Transverse colon (tissue), 4 donors: ENCODE data around the gene GALNT13. TPM values are rescaled to one million over a fixed set of nuclear protein-coding genes. Genes with fewer than 3 reads are reported as not detected.

Source experiments
- DNase-seq: peaks from one replicate; pipeline ENCODE4 v3.0.0-alpha.2; 2019
- H3K27ac ChIP-seq, 4 donors: fragments of 200-600 bp; sonication (generic); 2 replicates each; pipeline ENCODE4 v1.5.1; 2016 to 2018; ENCODE audit warnings: inconsistent platforms in 4 of 4
- H3K27me3 ChIP-seq: fragments of 200-600 bp; sonication (generic); 2 replicates; pipeline ENCODE4 v1.5.1; 2017; ENCODE audit warnings: inconsistent platforms
- H3K36me3 ChIP-seq, 4 donors: fragments of 200-600 bp; sonication (generic); 2 replicates each; pipeline ENCODE4 v1.5.1; 2017 to 2019; ENCODE audit warnings: inconsistent platforms in 4 of 4
- H3K4me1 ChIP-seq, 4 donors: fragments of 200-600 bp; sonication (generic); 2 replicates each; pipeline ENCODE4 v1.5.1; 2017 to 2020; ENCODE audit warnings: inconsistent platforms in 4 of 4
- H3K4me3 ChIP-seq, 4 donors: fragments of 200-600 bp; sonication (generic); 1 replicate in 1 of 4; 2 replicates in 3 of 4; pipeline versions ENCODE4 v1.5.1 to v1.6.1; 2017 to 2019; ENCODE audit warnings: inconsistent platforms in 4 of 4
- H3K9me3 ChIP-seq, 2 donors: fragments of 200-600 bp; sonication (generic); 2 replicates each; pipeline ENCODE4 v1.5.1; 2017 to 2019; ENCODE audit warnings: inconsistent platforms in 2 of 2
- CTCF ChIP-seq, 5 experiments: fragments of 200-600 bp in 3 of 5; fragments of 450-650 bp in 2 of 5; sonication (generic) in 3 of 5; IDR thresholded peaks; 1 replicate in 2 of 5; 2 replicates in 3 of 5; pipeline ENCODE4 v1.5.1; 2016 to 2017; ENCODE audit warnings: antibody characterized with exemption in 5 of 5, inconsistent platforms in 3 of 5, mild to moderate bottlenecking in 2 of 5, moderate library complexity in 1 of 5
- EP300 ChIP-seq: sonication (generic); formaldehyde crosslinking; IDR thresholded peaks from one replicate; pipeline ENCODE4 v1.6.1; 2017; ENCODE audit warnings: antibody characterized with exemption, low read depth
- POLR2A ChIP-seq: fragments of 450-650 bp; IDR thresholded peaks from one replicate; pipeline ENCODE4 v1.6.1; 2016; ENCODE audit warnings: antibody characterized with exemption, mild to moderate bottlenecking, moderate library complexity
- POLR2AphosphoS5 ChIP-seq, 3 donors: sonication (generic); formaldehyde crosslinking; IDR thresholded peaks; one replicate each; pipeline ENCODE4 v1.6.1; 2016; ENCODE audit warnings: antibody characterized with exemption in 3 of 3
- WGBS, 2 donors: methylation state at CpG; one replicate each; pipeline ENCODE4 v1.1.5; 2018; ENCODE audit warnings: low coverage in 1 of 2; 5-methylcytosine and 5-hydroxymethylcytosine counted together
- in situ Hi-C, 4 donors: fragments of 200-750 bp; cut with MboI; loops; one replicate each; pipeline versions ENCODE4 v1.15.0 to v1.15.1; 2017; ENCODE audit warnings: low sequenced_read_pairs in 3 of 4, low pct_ligation_motif_present in 1 of 4, low pct_unique_long_range_greater_than_20kb in 1 of 4
- intact Hi-C: fragments of 100-400 bp; cut with DNase I; formaldehyde crosslinking; loops from one replicate; pipeline ENCODE4 v1.15.1; 2023; ENCODE audit warnings: low total_unique reads
- total RNA-seq, 4 donors: library from RNA; depleted of rRNA; stranded (reverse); fragments of >200 nt; gene quantifications; one replicate each; pipeline ENCODE4 v1.1.0, GENCODE V29; 2016

Gene GALNT13
- total RNA-seq, 4 donors from 2014 or later, result 0.41 to 0.95 TPM; not detected in 2

- intact Hi-C loops, result no loop called here
These were observed 82.0 kb downstream of the GALNT13 start for GRCh38 chr2:153953761-153954160.

GRCh38 chr2:153963256-153963655 is 91.5 kb downstream of the GALNT13 start:
- intact Hi-C loops (no loop called here), in situ Hi-C loops (no loop called here)
- no peak for TF ChIP-seq EP300
- TF ChIP-seq POLR2AphosphoS5 (IDR thresholded peaks at IDR 0.05), result no peak
- no peak for TF ChIP-seq POLR2A
- no peak for TF ChIP-seq CTCF (IDR thresholded peaks at IDR 0.05)
- Histone ChIP-seq H3K4me1 (no peaks in the 10 kb centered on the region), H3K27ac (no peak overlapping the region), H3K36me3 (no peaks in the 10 kb centered on the region), H3K4me3 (no peak overlapping the region), H3K27me3 (no peaks in the 10 kb centered on the region), H3K9me3 (no peaks in the 10 kb centered on the region)
- WGBS, 2 donors, result 26% methylated on average over 1 of the region's 1 CpG; no CpG with 5 or more reads in 1 of the 2 donors
- no peak for DNase-seq

More at GRCh38 chr2:153953761-153954160, 82.0 kb downstream of the GALNT13 start:
- Histone ChIP-seq H3K9me3 (no peaks in the 10 kb centered on the region), H3K27ac (no peak overlapping the region), H3K36me3 (no peaks in the 10 kb centered on the region), H3K27me3 (no peaks in the 10 kb centered on the region), H3K4me1 (no peaks in the 10 kb centered on the region), H3K4me3 (no peak overlapping the region)
- no peak for DNase-seq
- in situ Hi-C loops, result no loop called here
- TF ChIP-seq POLR2A, result no peak

DNA sequence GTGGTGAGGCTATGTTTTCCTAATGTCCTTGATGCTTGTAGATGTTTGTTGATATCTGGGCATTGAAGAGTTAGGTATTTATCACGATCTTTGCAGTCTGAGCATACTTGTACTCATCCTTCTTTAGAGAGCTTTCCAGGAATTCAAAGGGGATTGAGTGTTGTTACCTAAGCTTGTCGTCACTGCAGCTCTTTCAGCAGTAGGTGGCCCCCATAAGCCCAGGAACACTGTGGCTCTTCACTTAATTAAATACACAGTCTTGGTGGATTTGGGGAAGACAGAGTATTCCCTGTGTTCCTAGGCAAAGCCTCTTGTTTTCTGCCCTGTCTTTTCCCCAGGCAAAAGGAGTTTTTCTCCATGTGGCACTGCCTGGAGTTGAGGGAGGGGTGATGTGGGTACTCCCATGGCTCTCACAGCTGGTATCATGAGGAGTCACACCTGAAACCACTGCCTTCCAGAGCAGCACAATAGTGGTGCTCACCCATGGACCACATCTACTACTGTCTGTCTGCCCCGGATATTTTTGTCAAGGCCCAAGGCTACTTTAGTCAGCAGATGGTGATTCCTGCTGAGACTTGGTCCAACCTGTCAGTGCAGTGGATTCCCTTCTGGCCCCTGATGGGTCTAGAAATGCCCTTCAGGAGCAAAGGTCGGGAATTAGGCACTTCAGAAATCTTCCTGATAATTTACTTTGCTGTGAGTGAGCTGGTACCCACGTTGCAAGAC is 95.7 kb downstream of the GALNT13 start:
- DNase-seq, result no peak
- H3K4me3 ChIP-seq, result no peak overlapping the region
- no peak for TF ChIP-seq CTCF (IDR thresholded peaks at IDR 0.05)
- no peak for TF ChIP-seq POLR2AphosphoS5 (IDR thresholded peaks at IDR 0.05)
- TF ChIP-seq EP300, result no peak
- TF ChIP-seq POLR2A, result no peak
- no peaks in the 10 kb centered on the region for H3K36me3 ChIP-seq
- no peak overlapping the region for H3K27ac ChIP-seq
- no peaks in the 10 kb centered on the region for H3K9me3 ChIP-seq
- WGBS, 2 donors, result 0 to 61% methylated on average over 1 to 5 of the region's 5 CpGs
- no peaks in the 10 kb centered on the region for H3K27me3 ChIP-seq
- in situ Hi-C loops, result no loop called here
- no peaks in the 10 kb centered on the region for H3K4me1 ChIP-seq
- intact Hi-C loops, result no loop called here

DNA sequence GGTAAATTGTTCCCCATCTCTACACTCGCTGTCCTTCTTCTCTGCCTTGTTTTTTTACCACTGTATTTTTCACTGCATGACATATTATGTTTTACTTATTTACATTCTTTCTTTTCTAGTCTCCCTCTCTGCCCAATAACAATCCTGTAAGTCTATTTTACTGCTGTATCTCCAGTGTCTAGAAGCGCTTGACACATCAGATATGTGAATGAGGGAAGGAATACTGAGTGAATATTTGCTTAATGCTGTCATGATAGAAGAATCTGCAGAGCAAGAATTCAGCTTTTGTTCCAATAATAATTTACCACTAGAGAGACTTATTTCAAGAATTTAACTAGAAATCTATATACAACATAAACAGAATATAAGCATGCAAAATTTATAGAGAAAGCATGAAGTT is 99.5 kb downstream of the GALNT13 start:
- in situ Hi-C loops (no loop called here), intact Hi-C loops (no loop called here)
- 69 to 74% methylated on average over 2 of the region's 2 CpGs for WGBS, 2 donors
- H3K4me3 ChIP-seq, result no peak overlapping the region
- no peaks in the 10 kb centered on the region for H3K27me3 ChIP-seq
- no peaks in the 10 kb centered on the region for H3K4me1 ChIP-seq
- no peaks in the 10 kb centered on the region for H3K36me3 ChIP-seq
- TF ChIP-seq POLR2AphosphoS5 (IDR thresholded peaks at IDR 0.05) (no peak), CTCF (IDR thresholded peaks at IDR 0.05) (no peak), EP300 (no peak), POLR2A (no peak)
- H3K27ac ChIP-seq, result no peak overlapping the region
- no peak for DNase-seq
- no peaks in the 10 kb centered on the region for H3K9me3 ChIP-seq

DNA sequence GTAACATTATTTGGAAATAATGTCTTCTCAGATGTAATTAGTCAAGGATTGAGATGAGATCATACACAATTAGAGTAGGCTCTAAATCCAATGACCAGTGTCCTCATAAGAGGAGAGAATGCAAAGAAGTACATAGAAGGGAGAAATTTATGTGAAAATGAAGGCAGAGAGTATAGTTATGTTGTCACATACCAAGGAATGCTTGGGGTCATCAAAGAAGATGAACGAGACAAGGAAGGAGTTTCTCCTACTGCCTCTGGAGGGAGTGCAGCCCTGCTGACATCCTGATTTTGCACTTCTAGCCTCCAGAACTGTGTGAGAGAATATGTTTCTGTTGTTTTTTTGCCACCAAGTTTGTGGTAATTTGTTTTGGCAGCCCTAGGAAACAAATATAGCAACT is 100.1 kb downstream of the GALNT13 start:
- H3K36me3 ChIP-seq, result no peaks in the 10 kb centered on the region
- no peak overlapping the region for H3K4me3 ChIP-seq
- in situ Hi-C loops, result no loop called here
- intact Hi-C loops, result no loop called here
- TF ChIP-seq POLR2AphosphoS5 (IDR thresholded peaks at IDR 0.05) (no peak), EP300 (no peak), POLR2A (no peak), CTCF (IDR thresholded peaks at IDR 0.05) (no peak)
- 27 to 38% methylated on average over 1 of the region's 1 CpG for WGBS, 2 donors
- no peaks in the 10 kb centered on the region for H3K4me1 ChIP-seq
- DNase-seq, result no peak
- no peaks in the 10 kb centered on the region for H3K9me3 ChIP-seq
- no peaks in the 10 kb centered on the region for H3K27me3 ChIP-seq
- no peak overlapping the region for H3K27ac ChIP-seq
